ENCODE results near the gene ZNF500.
A peak's percentile ranks its signal among the peaks of the same experiment; 100 is the strongest.
"Not testable (repeated sequence)": the region's sequence is repeated elsewhere in the genome, so short reads cannot be mapped to it uniquely, and the experiment has no call there.

The ZNF500 gene

GRCh38 chr16:4738370-4738769 lies 28.6 kb downstream of the ZNF500 start:
- not testable (repeated sequence) for DNase-seq

- DNase-seq: no peak
Observed at GRCh38 chr16:4737545-4737944, 29.4 kb downstream of the ZNF500 start.

- no peak for DNase-seq
Observed at GRCh38 chr16:4736546-4736945, 30.4 kb downstream of the ZNF500 start.

- peak; percentile 81 for DNase-seq
Observed at GRCh38 chr16:4734730-4735535, 32.0 kb downstream of the ZNF500 start.

- peak; percentile 90 for DNase-seq
Observed at GRCh38 chr16:4734063-4734729, 32.8 kb downstream of the ZNF500 start, which contains the start of the genes ANKS3 and DNAAF8. TSS of gene ANKS3 (minus strand) at chr16:4734271. CDS start at chr16:4730149, 4,122 bp downstream. TSS of gene DNAAF8 (plus strand) at chr16:4734537. CDS start at chr16:4736515, 1,978 bp downstream.

- peak; percentile 36 for DNase-seq
Observed at GRCh38 chr16:4733747-4734062, 33.3 kb downstream of the ZNF500 start.

- no peak for DNase-seq
Observed at GRCh38 chr16:4733211-4733742, 33.7 kb downstream of the ZNF500 start.

- no peak for DNase-seq
Observed at GRCh38 chr16:4729876-4730275, 37.1 kb downstream of the ZNF500 start.

- no peak for DNase-seq
Observed at GRCh38 chr16:4728676-4729075, 38.3 kb downstream of the ZNF500 start.

GRCh38 chr16:4726616-4727015 lies 40.3 kb downstream of the ZNF500 start:
- DNase-seq: no peak

GRCh38 chr16:4724661-4725270 lies 42.2 kb downstream of the ZNF500 start:
- no peak for DNase-seq

GRCh38 chr16:4723071-4723767 lies 43.7 kb downstream of the ZNF500 start:
- DNase-seq: no peak

GRCh38 chr16:4718466-4718865 lies 48.5 kb downstream of the ZNF500 start:
- DNase-seq: no peak

- no peak for DNase-seq
Observed at GRCh38 chr16:4714996-4715395, 52.0 kb downstream of the ZNF500 start.

GRCh38 chr16:4713663-4714501 lies 53.1 kb downstream of the ZNF500 start:
- no peak for DNase-seq

- no peak for DNase-seq
Observed at GRCh38 chr16:4709481-4709880, 57.5 kb downstream of the ZNF500 start.

GRCh38 chr16:4706871-4707270 lies 60.1 kb downstream of the ZNF500 start:
- DNase-seq: no peak

- DNase-seq: no peak
Observed at GRCh38 chr16:4704913-4705312, 62.0 kb downstream of the ZNF500 start.

GRCh38 chr16:4704491-4704890 lies 62.5 kb downstream of the ZNF500 start:
- no peak for DNase-seq

- DNase-seq: no peak
Observed at GRCh38 chr16:4703906-4704305, 63.1 kb downstream of the ZNF500 start.

- no peak for DNase-seq
Observed at GRCh38 chr16:4702466-4702808, 64.5 kb downstream of the ZNF500 start.

- DNase-seq: no peak
Observed at GRCh38 chr16:4701791-4702465, 65.0 kb downstream of the ZNF500 start.

Measured in NCI-H2171 treated with DMSO at 0.1 percent for 48 hours (cell line).